Daoy (cell line): ENCODE measurements around the gene WDR1. TPM values are rescaled to one million over a fixed set of nuclear protein-coding genes. Genes with fewer than 3 reads are reported as not detected.

Source experiments
- DNase-seq: peaks from one replicate; pipeline ENCODE4 v3.0.0-alpha.2; 2015; ENCODE audit warnings: low read depth
- total RNA-seq: library from RNA; depleted of rRNA; stranded (reverse); fragments of >200 nt; shearing (Covaris generic); gene quantifications from 2 replicates; pipeline ENCODE4 v1.2.3, GENCODE V29; 2014; rRNA removed

WDR1 gene, protein sequence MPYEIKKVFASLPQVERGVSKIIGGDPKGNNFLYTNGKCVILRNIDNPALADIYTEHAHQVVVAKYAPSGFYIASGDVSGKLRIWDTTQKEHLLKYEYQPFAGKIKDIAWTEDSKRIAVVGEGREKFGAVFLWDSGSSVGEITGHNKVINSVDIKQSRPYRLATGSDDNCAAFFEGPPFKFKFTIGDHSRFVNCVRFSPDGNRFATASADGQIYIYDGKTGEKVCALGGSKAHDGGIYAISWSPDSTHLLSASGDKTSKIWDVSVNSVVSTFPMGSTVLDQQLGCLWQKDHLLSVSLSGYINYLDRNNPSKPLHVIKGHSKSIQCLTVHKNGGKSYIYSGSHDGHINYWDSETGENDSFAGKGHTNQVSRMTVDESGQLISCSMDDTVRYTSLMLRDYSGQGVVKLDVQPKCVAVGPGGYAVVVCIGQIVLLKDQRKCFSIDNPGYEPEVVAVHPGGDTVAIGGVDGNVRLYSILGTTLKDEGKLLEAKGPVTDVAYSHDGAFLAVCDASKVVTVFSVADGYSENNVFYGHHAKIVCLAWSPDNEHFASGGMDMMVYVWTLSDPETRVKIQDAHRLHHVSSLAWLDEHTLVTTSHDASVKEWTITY
- 394 and 409 TPM in 2 replicates for total RNA-seq

- DNase-seq: peak; percentile 97
These were observed at the start of gene WDR1 for GRCh38 chr4:10116569-10117358. Gene WDR1, minus strand, starts transcription at chr4:10116799. Its CDS starts 133 bp downstream, at chr4:10116666.

DNA sequence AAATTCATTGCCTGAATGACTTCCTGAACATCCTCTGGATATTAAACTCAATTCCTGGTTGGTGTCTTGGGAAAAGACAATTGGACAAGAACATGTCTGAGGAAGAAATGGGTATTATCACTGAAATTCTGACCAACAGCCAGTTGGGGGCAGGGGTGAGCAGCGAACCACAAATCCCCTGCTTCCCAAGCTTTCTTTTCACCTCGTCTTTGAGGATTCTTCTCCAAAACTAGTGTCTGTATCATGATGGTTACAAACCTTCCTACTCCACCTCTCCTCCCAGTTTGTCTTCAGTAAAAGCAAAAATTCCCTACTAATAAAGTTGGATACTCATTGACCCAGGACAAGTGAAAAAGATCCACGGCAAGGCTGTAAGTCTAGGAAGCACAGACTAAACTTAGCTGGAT, 48.3 kb upstream of the WDR1 start:
- DNase-seq: peak; percentile 30

GRCh38 chr4:10163296-10163695, 46.7 kb upstream of the WDR1 start:
- DNase-seq: no peak

- no peak for DNase-seq
These were observed 45.9 kb upstream of the WDR1 start for GRCh38 chr4:10162341-10163000.

GRCh38 chr4:10161840-10162239, 45.2 kb upstream of the WDR1 start:
- no peak for DNase-seq

DNA sequence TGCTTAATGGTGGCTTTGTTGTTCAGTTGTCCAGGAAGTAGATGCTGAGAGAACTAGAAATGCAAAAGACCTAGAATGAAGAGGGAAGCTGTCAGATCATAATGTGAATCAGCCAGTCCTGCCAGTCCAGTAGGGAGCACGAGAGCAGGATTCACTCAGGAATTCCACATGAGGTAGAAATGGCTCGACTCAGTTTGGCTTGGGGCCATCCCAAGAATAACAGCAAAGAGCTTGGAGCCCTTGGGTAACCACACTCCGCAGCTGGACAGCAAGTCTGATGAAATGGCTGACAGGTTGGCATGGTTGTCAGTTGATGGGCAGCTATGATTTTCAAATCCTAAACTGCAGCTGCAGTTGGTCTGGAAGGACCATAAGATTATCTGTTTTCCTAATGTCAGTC, 44.5 kb upstream of the WDR1 start:
- no peak for DNase-seq

GRCh38 chr4:10160281-10160856, 43.8 kb upstream of the WDR1 start:
- DNase-seq: no peak

DNA sequence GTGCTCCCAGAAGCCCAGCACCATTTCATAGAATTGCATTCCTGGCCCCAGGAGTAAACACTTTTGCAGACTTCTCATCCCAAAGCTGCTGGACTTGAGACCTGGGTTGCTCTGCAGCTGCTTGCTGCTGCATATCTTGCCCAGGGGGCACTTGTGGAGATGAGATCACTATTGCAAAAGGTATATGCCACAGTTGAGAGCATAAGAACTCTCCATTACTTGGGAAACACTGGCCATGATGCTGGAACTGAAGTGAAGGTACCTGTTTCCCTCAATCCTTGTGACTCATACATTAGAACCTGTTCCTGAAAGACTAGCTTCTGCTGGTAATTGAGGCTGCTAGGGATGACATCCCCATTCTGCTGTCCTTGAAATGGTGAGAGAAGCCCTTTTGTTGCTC, 43.1 kb upstream of the WDR1 start:
- DNase-seq: no peak

- no peak for DNase-seq
These were observed 41.8 kb upstream of the WDR1 start for GRCh38 chr4:10158333-10158942.

DNA sequence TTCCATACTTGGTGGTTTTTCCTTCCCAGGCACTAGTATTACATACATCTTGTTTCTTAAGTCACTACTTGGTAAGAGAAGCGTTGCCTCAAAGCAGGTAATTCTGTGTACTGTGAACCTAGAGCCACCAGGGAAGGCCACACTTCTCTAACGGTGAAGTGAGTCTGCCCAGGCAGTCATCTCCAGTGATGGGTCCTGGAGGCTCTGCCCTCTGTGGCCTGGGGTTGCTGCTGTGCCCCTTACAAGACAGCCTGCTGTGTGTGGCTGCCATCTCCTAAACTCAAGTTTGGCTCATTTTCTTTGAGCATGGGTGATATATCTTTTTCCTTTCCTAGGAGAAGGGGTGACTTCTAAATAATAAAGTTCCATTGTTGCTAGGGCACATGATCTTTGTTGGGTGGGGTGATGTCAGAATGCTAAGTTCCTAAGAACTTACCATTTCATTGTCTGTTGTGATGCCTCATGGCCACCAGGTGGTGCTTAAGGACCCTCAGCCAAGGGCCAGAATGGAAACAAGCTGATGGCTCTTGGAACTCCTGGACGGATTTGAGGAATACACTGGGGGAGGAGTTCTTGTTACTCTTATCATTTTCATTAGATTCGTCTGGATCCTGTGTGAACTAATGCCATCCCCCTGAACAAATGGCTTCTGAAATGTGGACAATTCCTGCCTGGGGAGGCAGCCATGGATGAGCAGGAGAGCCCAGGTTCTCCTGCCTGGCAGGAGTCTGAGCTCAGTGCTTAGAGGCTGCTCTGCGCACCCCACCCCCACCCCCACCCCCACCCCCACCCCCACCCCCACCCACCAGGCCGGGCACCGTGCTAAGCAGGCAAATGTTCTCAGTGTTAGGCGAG, 41.1 kb upstream of the WDR1 start:
- DNase-seq: peak; percentile 53

- no peak for DNase-seq
These were observed 37.6 kb upstream of the WDR1 start for GRCh38 chr4:10154241-10154640.

GRCh38 chr4:10153161-10153560, 36.6 kb upstream of the WDR1 start:
- no peak for DNase-seq

- DNase-seq: no peak
These were observed 34.6 kb upstream of the WDR1 start for GRCh38 chr4:10151182-10151581.

- DNase-seq: no peak
These were observed 28.4 kb upstream of the WDR1 start for GRCh38 chr4:10144966-10145365.

DNA sequence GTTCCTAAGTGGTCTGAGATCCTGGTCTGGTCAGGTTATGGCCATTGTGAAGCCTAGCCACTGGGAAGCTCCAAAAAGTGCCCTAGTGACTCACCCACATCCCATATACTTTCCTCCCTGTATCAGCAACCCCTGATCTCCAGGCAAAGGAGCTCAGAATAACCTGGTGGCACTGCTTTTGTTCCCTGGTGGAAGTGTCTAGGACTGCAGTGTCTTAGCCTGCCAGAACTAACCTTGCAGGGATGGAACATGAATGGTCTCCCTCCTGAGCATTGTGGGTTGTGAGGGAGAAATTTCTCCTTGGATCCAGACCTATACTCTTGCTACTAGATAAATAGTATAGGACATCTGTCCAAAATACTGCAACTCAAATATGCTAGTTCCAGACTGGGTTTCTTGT, 27.9 kb upstream of the WDR1 start:
- DNase-seq: no peak

DNA sequence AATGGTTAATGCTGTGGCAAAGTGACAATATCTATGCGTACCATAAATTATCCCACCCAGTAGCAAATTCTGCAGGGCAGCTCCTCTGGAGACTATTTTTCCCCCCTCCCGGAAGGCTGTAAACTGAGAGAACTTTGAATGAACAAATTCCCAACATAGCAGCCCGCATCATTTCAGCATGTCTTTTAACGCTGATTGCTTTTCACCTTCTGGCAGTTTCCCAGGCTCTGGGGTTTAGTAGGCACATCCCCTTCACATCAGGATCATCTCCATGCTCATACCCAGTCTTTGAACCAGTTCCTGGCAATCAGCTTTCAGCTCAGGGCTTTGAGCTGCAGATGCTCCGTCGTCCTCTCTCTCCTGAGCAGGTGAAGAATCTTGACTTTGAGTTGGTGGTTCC, 26.6 kb upstream of the WDR1 start:
- DNase-seq: no peak

- DNase-seq: no peak
These were observed 24.5 kb upstream of the WDR1 start for GRCh38 chr4:10140866-10141759.

DNA sequence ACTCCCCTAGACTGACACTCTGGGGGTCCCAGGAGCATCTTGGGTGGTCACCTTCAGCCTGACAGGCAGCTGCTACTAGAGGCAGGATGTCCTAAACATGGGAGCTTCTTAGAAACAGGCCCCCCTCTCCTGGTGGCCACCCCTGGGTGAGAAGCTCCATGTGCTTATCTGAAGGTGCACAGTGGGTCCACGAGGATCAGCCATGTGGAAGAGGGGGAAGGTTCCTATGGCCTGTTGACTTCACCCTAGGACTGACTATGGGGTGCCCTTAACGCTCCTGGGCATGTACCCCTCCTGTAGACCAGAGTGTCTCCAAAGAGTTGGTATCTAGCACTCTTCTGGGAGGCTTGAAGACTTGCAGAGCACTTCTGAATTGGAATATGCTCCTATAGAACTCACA, 22.9 kb upstream of the WDR1 start:
- no peak for DNase-seq

DNA sequence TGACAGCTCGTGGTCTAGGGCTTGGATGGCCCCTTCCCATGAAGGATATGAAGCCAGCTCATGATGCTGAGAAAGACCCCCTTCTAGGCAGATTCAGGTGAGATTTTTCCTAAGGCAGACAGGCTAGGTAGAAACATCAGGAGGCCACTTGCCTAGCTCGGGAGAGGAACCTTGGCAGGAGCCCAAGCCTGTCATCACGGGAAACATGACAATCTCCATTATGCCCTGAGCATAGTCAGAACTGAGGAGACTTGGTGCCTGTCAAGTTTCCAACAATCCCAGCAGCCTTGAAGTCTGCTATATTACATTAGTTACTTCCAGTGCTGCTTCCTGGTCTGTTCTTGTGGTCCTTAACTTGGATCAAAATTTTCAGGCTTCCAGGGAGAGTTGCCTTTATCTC, 18.7 kb upstream of the WDR1 start:
- DNase-seq: no peak
